Gastrocnemius medialis (tissue), 4 donors: ENCODE results near the gene USP36.

ENCODE experiments used
- POLR2A ChIP-seq, 2 donors: fragments of 450-650 bp; IDR thresholded peaks; one replicate each; pipeline ENCODE4 v1.6.1; 2017; ENCODE audit warnings: antibody characterized with exemption in 2 of 2, mild to moderate bottlenecking in 2 of 2, moderate library complexity in 2 of 2
- TF ChIP-seq, protein P1 (sequence below), 5 experiments: fragments of 450-650 bp in 3 of 5; fragments of 200-600 bp in 2 of 5; sonication (generic) in 2 of 5; IDR thresholded peaks in 4 of 5; conservative IDR thresholded peaks in 1 of 5; 1 replicate in 4 of 5; 2 replicates in 1 of 5; pipeline ENCODE4 v1.5.1; 2016 to 2019; ENCODE audit warnings: antibody characterized with exemption in 5 of 5, mild to moderate bottlenecking in 3 of 5, moderate library complexity in 3 of 5

DNA sequence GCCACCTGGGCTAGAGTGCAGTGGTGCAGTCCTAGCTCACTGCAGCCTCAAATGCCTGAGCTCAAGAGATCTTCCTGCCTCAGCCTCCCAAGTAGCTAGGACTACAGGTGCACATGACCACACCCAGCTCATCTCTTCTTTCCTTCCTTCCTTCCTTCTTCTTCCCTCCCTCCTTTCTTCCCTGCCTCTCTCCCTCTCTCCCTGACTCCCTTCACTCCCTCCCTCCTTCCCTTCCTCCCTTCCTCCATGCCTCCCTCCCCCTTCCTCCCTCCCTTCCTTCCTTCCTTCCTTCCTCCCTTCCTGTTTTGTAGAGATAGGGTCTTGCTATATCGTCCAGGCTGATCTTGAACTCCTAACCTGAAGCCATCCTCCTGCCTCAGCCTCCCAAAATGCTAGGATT, 23.5 kb upstream of the USP36 start:
- TF ChIP-seq, protein P1, sequence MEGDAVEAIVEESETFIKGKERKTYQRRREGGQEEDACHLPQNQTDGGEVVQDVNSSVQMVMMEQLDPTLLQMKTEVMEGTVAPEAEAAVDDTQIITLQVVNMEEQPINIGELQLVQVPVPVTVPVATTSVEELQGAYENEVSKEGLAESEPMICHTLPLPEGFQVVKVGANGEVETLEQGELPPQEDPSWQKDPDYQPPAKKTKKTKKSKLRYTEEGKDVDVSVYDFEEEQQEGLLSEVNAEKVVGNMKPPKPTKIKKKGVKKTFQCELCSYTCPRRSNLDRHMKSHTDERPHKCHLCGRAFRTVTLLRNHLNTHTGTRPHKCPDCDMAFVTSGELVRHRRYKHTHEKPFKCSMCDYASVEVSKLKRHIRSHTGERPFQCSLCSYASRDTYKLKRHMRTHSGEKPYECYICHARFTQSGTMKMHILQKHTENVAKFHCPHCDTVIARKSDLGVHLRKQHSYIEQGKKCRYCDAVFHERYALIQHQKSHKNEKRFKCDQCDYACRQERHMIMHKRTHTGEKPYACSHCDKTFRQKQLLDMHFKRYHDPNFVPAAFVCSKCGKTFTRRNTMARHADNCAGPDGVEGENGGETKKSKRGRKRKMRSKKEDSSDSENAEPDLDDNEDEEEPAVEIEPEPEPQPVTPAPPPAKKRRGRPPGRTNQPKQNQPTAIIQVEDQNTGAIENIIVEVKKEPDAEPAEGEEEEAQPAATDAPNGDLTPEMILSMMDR (IDR thresholded peaks at IDR 0.05 in 4 of 5, conservative IDR thresholded peaks at IDR 0.05 in 1 of 5): no peak
- no peak for TF ChIP-seq POLR2A (IDR thresholded peaks at IDR 0.05)
